Right ventricle myocardium inferior (tissue), 1 donor: ENCODE measurements around the gene KRTAP1-1. TPM values are rescaled to one million over a fixed set of nuclear protein-coding genes. Genes with fewer than 3 reads are reported as not detected.
"Not testable (repeated sequence)": the region's sequence is repeated elsewhere in the genome, so short reads cannot be mapped to it uniquely, and the experiment has no call there.

Source experiments
- ATAC-seq: fragments of 200-7000 bp; cut with Tn5 transposase; one replicate; pipeline ENCODE4 v1.9.1; 2020; ENCODE audit warnings: mild to moderate bottlenecking, moderate library complexity
- DNase-seq: peaks from one replicate; pipeline ENCODE4 v3.0.0; 2021; ENCODE audit errors: missing footprints
- intact Hi-C: fragments of 100-400 bp; cut with DNase I; formaldehyde crosslinking; loops from one replicate; pipeline ENCODE4 v1.11.0; 2022
- total RNA-seq: library from RNA; stranded (reverse); fragmentation: NEBNext Ultra II Directional; extraction: Animal tissue kit (Norgen Biotek cat#: 25700); gene quantifications from one replicate; pipeline ENCODE4 v1.2.1, GENCODE V29; 2021
- donor health status: DM: no; HTN: yes; CAD: no; lungs with severe emphysema.

KRTAP1-1 gene
- total RNA-seq, 1 donor from 2014 or later = not detected

- intact Hi-C loops = no loop called here
- no peak for ATAC-seq
- DNase-seq = no peak
These were observed 22.7 kb downstream of the KRTAP1-1 start for GRCh38 chr17:41018541-41018940.

- intact Hi-C loops = no loop called here
- ATAC-seq (no peak), DNase-seq (no peak)
These were observed 24.6 kb downstream of the KRTAP1-1 start for GRCh38 chr17:41016578-41017215.

- intact Hi-C loops = no loop called here
- ATAC-seq = no peak
- DNase-seq = no peak
These were observed 25.8 kb downstream of the KRTAP1-1 start for GRCh38 chr17:41015454-41015853.

GRCh38 chr17:41013606-41014005, 27.6 kb downstream of the KRTAP1-1 start:
- no peak for ATAC-seq
- intact Hi-C loops = no loop called here
- no peak for DNase-seq

- ATAC-seq (no peak), DNase-seq (no peak)
- intact Hi-C loops = no loop called here
These were observed 28.1 kb downstream of the KRTAP1-1 start for GRCh38 chr17:41013181-41013580.

GRCh38 chr17:41012326-41013120, 28.7 kb downstream of the KRTAP1-1 start:
- intact Hi-C loops = no loop called here
- DNase-seq (no peak), ATAC-seq (no peak)

GRCh38 chr17:41010441-41010840, 30.8 kb downstream of the KRTAP1-1 start:
- DNase-seq = no peak
- no peak for ATAC-seq
- intact Hi-C loops = no loop called here

- intact Hi-C loops = no loop called here
- DNase-seq = no peak
- no peak for ATAC-seq
These were observed 31.3 kb downstream of the KRTAP1-1 start for GRCh38 chr17:41009936-41010335.

- intact Hi-C loops = no loop called here
- no peak for ATAC-seq
- DNase-seq = no peak
These were observed 31.9 kb downstream of the KRTAP1-1 start for GRCh38 chr17:41009301-41009760.

- no peak for DNase-seq
- ATAC-seq = no peak
- intact Hi-C loops = no loop called here
These were observed 32.4 kb downstream of the KRTAP1-1 start, which contains the start of gene KRTAP3-1 for GRCh38 chr17:41008811-41009210. KRTAP3-1 (minus strand) TSS chr17:41009128; CDS start chr17:41009074, 54 bp downstream.

- intact Hi-C loops = no loop called here
- DNase-seq (no peak), ATAC-seq (no peak)
These were observed 36.9 kb downstream of the KRTAP1-1 start for GRCh38 chr17:41004397-41004796.

GRCh38 chr17:41003926-41004325, 37.3 kb downstream of the KRTAP1-1 start:
- no peak for DNase-seq
- intact Hi-C loops = no loop called here
- ATAC-seq = no peak

GRCh38 chr17:41002814-41003213, 38.4 kb downstream of the KRTAP1-1 start:
- ATAC-seq (no peak), DNase-seq (no peak)
- intact Hi-C loops = no loop called here

- DNase-seq (no peak), ATAC-seq (no peak)
- intact Hi-C loops = no loop called here
These were observed 39.5 kb downstream of the KRTAP1-1 start for GRCh38 chr17:41001795-41002194.

- DNase-seq, ATAC-seq, intact Hi-C loops: not testable (repeated sequence)
These were observed 41.7 kb downstream of the KRTAP1-1 start, which contains the start of gene KRTAP3-2 for GRCh38 chr17:40999563-40999962. KRTAP3-2 (minus strand) TSS chr17:40999906; CDS start chr17:40999853, 53 bp downstream.

GRCh38 chr17:40997361-40997760, 43.9 kb downstream of the KRTAP1-1 start:
- ATAC-seq = no peak
- DNase-seq = no peak
- intact Hi-C loops = no loop called here

- intact Hi-C loops = no loop called here
- DNase-seq (no peak), ATAC-seq (no peak)
These were observed 44.4 kb downstream of the KRTAP1-1 start for GRCh38 chr17:40996829-40997228.

GRCh38 chr17:40995116-40995515, 46.1 kb downstream of the KRTAP1-1 start:
- intact Hi-C loops = no loop called here
- DNase-seq (no peak), ATAC-seq (no peak)

- DNase-seq (no peak), ATAC-seq (no peak)
- intact Hi-C loops = no loop called here
These were observed 47.4 kb downstream of the KRTAP1-1 start, which contains the start of gene KRTAP3-3 for GRCh38 chr17:40993839-40994238. KRTAP3-3 (minus strand) TSS chr17:40994164; CDS start chr17:40994097, 67 bp downstream.

GRCh38 chr17:40993084-40993483, 48.2 kb downstream of the KRTAP1-1 start:
- DNase-seq = no peak
- ATAC-seq = no peak
- intact Hi-C loops = no loop called here
